Measurements from ENCODE around the gene SLC38A9.

SLC38A9 gene

DNA sequence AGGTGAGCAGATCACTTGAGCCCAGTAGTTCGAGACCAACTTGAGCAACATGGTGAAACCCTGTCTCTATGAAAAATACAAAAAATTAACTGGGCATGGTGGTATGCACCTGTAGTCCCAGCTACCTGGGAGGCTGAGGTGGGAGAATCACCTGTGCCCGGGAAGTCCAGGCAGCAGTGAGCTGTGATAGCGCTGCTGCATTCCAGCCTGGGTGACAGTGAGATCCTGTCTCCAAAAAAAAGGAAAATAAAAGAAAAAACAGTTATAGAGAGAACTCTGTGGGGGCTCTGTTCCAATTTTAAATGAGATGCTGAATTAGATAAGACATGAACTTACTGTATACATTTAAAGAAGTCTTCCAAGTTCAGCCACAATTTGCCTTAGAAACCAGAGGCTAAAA is 44.2 kb downstream of the SLC38A9 start:
- DNase-seq (ENCODE audit: extremely low read depth in 1 of 2, low read depth in 1 of 2): no peak

DNA sequence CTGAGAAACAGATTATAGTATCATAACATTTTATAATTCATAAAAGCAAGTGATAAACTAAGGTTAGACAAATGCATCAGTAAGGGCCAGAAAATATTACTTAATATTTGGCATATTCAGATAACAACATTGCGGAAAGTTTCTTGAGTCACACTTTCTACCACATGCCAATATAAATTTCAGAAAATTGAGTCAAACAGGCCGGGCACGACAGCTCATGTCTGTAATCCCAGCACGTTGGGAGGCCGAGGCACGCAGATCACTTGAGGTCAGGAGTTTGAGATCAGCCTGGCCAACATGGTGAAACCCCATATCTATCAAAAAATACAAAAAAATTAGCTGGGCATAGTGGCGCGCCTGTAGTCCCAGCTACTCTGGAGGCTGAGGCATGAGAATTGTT is 47.1 kb downstream of the SLC38A9 start:
- DNase-seq (ENCODE audit: extremely low read depth in 1 of 2, low read depth in 1 of 2): no peak

DNA sequence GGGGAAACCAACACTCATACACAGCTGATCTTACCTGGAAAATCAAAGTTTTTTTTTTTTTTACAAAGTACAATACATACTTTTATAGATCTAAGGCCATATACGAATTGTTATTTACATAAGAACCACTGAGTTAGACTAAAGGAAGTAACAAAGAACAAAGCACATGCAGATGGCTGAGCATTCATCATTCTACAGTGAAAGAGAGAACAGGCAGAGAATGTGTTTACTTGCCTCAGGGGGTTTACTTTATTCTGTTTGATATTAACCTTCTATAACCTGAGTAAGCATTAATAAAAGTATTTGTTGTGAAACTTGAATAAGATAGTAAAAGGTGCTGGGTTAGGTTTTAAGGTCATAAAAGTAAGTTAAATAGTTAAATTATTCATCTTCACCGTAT is 54.7 kb downstream of the SLC38A9 start:
- no peak for DNase-seq (ENCODE audit: extremely low read depth in 1 of 2, low read depth in 1 of 2)

DNA sequence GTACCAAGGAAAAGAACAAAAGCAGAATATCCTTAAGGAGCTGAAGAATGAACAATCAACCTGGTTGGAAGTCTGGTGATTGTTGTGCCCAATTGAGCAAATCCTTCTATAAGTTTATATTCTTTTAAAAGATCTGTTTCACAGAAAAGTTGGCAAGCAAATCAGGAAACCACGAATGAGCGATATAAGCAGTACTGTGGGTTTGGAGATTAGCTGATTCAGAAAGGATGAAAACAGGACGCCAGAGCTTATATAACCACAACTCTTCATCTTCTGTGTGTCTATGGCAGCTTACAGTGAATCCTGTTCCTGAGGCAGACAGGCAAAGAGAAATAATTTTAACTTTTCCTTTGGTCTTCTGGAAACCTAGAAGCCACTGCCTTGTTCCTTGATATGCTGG is 61.7 kb downstream of the SLC38A9 start:
- no peak for DNase-seq (ENCODE audit: extremely low read depth in 1 of 2, low read depth in 1 of 2)

DNA sequence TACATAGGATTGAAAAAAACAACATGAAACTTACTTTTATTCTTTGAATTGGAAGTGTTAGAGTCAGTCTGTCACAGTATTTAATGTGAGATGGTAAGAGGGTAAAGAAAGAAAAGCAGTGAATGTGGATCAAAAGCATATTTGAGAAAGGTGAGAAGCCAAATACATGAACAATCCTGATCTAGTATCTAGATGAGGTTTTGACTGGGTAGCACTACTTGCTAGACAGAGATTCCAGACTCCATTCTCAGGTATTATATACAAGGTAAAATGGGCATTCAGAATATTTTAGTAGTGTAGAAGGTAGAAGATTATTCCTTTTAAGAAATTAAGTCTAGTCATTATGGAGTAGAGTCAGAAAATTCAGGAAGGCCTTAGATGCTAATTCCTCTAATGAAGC is 62.2 kb downstream of the SLC38A9 start:
- DNase-seq (ENCODE audit: extremely low read depth in 1 of 2, low read depth in 1 of 2): no peak

DNA sequence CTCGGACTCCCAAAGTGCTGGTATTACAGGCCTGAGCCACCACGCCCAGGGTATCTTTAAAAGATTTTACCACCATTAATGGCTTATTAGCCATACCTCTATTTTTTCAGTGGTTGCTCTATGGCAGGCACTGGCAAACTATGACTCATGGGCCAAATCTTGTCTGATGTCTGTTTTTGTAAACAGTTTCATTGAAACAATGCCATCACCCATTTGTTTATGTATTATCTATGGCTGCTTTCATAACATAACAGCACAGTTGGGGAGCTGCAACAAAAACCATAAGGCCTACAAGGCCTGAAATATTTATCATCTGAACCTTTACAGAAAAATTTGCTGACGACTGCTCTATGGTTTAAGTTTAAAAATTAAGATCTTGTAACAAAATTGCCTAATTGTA is 66.8 kb downstream of the SLC38A9 start:
- DNase-seq (ENCODE audit: extremely low read depth in 1 of 2, low read depth in 1 of 2): no peak

DNA sequence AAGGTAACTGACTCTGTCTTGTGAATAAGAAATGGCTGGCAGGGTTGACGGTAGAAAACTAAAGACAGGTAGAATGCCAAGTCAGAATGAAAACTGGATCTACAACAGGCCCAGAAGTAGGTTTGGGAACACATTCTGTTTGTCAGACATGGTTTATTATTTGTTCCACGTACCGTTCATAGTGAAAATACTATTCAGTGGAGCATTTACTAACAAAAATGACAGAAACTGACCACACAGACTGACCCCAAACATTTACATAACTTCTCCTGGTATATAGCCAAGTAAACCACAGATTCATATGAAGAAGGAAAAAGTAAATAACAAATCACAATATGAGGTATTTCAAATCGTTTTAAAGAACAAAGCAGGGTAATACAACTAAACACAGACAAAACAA is 73.7 kb downstream of the SLC38A9 start:
- no peak for DNase-seq (ENCODE audit: extremely low read depth in 1 of 2, low read depth in 1 of 2)

DNA sequence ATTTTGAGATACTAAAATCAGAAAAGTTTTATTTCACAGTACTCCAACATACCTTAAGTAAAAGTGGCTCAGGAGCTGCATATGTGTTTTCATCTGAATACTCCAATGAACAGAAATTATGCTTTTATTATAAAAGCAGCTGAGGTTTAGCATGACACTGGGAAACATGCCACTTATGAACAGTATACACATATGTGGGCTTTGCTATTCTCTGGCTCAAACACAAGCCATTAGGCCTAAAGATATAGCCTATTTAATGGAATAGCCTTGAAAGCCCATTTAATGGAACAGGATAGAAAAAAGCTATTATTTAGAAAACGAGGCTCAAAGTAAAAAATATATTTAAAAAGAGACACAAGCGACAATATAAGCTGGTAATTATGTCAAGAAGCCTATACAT is 74.1 kb downstream of the SLC38A9 start:
- no peak for DNase-seq (ENCODE audit: extremely low read depth in 1 of 2, low read depth in 1 of 2)

DNA sequence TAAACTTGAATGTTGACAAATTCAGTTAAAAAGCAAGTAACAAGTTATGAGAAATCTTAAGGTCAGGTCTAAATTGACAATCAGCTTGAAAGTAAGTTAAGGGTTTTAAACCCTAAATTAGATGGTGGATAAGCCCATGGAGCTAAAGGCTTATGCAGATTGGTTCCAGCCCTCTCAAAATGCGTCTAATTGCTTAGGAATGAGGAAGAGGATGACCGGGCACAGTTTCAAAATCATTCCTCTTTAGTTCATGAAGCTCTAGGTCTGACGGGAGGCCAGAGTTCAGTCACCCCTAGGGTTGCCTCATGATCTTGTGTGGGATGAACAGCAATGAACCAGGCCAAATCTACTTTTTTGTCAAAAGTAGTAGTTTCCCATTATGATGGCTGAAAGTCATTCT is 75.4 kb downstream of the SLC38A9 start:
- DNase-seq (ENCODE audit: extremely low read depth in 1 of 2, low read depth in 1 of 2): no peak

DNA sequence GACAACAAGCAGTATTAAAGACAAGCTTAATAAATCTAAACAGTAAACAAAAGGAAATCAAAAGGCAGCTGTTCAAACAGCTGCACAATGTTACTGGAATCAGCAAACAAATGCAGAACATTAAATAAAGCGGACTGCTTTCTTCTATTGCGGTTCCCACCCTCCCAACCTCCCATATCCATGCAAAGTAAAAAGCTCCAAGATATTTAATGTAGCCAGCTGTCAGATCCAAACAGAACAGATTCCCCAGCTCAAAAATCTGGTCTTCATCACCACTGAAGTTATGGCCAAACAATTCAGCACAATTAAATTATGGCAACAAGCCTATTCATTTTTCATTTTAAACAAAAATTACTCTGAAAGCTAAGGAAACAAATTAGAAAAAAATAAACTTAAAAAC is 75.9 kb downstream of the SLC38A9 start:
- no peak for DNase-seq (ENCODE audit: extremely low read depth in 1 of 2, low read depth in 1 of 2)

DNA sequence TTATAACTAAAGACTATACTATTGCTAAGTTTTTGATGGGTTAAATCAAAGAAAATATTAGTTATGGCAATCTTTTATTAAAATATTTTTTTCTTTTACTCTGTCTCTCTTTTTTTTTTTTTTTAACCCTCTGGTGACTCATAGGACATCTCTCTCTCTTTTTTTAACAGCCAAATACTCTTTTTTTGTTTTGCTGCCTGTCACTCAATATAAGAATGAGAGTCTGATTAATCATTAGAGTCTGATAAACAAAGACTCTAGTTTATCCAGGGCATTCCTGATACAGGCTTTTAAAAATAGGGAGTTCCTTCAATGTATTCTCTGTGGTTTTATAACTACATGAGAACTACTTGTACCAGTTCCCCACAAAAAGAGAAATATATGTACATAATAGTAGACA is 77.3 kb downstream of the SLC38A9 start:
- DNase-seq (ENCODE audit: extremely low read depth in 1 of 2, low read depth in 1 of 2): no peak

DNA sequence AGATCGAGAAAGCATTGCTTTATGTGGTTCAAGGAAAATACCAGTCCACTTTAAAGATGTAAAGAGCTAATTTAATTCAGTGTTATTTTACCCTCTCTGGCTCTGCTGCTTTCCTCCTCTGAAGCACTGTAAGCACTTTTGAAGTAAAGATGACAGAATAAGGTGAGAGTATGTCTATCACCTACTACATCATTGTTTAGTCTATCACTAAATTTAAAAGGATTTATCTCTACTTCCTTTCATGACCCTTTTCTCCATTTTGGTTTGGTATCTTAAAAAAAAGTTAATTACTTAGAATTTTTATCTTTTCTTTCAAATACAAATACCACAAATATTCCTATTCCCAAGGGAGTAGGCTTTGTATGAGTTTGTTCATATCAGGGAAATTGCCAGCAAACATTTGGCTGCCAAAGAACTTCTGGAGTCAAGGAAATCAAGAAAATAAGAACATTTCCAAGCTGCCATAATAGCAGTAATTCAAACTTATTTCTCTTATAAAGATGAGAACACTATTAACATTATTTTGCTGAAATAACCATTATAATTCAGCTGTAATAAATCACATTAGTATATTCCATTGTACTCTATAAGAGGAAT is 77.8 kb downstream of the SLC38A9 start:
- no peak for DNase-seq (ENCODE audit: extremely low read depth in 1 of 2, low read depth in 1 of 2)

DNA sequence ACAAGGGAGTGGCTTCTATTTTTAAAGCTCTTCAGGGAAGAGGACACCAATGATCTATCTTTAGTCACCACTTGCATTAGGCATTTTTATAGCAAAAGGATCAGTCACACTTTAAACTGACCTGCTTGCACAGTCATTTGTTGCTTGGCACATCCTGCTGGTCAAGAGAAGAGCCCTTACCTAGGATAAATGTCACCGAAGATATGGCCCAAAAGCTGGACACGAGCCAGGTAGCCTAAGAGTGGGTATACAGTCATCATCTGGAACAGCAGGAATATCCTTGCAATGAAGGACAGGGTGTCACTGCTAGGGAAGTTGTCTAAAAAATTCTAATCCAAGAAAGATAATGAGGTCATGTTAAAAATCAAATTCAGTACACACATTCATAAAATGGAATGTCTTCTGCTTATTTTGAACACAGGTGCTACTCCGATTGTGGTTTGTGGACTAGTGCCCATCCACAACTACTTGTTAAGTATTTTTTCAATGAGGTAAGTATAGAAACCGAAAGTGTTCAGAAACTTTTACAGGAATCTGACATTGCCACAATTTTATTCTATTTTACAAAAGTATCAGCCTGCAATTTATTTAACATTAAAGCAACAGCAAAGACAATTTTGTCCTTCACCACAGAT is 78.4 kb downstream of the SLC38A9 start:
- DNase-seq (ENCODE audit: extremely low read depth in 1 of 2, low read depth in 1 of 2): no peak

DNA sequence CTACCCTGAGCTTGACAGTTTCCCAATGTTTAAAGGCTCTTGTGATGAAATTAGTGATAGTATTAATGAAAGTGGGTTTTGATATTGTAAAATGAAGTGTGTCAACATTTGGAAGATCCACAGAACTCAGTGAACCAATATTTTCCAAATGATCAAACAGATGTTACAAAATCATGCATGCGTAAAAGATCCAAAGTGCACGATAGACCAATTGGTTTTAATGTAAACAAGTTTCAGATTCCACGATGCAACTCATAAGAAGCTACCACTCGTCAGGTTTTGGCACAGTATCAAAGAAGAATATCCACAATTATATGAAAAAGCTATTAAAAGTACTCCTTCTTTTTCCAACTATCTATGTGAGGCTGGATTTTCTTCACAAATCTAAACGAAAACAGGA is 82.3 kb downstream of the SLC38A9 start:
- DNase-seq (ENCODE audit: extremely low read depth in 1 of 2, low read depth in 1 of 2): no peak

DNA sequence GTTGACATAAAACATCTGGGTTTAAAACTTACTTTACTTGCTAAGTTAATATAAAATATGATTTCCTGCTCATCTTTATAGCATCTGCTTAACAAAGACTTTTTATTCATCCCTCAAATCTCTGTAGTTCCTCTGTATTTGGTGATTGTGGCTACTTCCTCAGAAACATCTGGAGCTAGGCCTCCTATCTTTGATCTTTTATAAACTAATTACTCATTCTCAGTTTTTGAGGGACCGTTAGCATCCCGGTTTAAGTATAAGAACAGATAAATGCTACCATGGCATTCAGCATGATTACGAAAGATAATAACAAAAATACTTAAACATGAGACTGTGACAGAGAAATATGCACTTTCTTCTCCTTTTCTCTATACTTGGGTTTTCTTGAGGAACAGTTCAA is 85.3 kb downstream of the SLC38A9 start:
- no peak for DNase-seq (ENCODE audit: extremely low read depth in 1 of 2, low read depth in 1 of 2)

DNA sequence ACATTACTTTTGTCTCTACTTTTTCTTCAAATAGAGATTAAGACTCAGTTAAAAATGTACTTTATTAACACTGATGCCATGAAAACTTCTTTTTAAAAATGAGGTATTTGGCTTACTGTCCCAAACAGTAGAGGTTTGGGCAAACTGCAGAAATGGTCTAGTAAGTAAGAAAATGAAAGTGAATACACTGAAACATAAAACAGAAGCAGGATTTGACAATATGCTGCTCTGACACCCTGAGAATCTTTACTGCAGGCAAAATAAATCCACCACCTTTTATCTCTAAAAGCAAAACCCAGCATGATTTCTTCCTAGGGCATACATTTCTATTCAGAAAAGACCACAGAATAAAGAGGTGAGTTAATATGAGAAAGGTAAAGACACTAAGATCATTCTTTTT is 86.2 kb downstream of the SLC38A9 start:
- no peak for DNase-seq (ENCODE audit: extremely low read depth in 1 of 2, low read depth in 1 of 2)

DNA sequence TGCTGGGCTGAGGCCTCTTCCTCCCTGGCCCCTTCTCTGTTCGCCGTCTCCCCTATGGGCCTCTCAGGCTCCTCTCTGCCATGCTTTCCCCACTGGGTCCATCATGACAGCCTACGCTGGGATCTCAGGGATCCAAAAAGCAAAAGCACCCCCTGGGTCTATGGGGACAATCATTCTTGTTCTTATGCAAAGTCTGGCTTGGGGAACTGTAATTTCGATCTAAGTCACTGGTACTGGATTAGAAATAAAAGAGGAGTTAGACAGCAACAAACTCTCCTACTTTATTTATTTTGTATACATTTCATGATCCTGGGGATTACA is 86.6 kb downstream of the SLC38A9 start:
- no peak for DNase-seq (ENCODE audit: extremely low read depth in 1 of 2, low read depth in 1 of 2)

DNA sequence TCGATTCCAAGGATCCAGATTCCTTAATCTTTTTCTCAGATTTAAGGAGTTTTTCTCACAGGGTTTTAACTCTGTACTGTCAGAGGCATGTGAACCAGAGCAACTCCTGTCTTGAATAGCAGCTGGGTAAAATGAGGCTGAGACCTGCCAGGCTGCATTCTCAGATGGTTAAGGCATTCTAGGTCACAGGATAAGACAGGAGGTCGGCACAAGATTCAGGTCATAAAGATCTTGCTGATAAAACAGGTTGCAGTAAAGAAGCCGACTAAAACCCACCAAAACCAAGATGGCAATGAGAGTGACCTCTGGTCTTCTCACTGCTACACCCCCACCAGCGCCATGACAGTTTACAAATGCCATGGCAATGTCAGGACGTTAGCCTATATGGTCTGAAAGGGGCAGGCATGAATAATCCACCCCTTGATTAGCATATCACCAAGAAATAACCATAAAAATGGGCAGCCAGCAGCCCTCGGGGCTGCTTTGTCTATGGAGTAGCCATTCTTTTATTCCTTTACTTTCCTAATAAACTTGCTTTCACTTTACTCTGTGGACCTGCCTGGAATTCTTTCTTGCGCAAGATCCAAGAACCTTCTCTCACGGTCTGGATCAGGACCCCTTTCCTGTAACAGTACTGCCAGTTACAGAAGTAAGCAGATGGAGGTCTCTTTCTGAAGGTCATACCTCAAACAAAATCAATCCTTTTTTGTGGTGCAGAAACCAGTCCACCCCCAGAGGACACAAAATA is 87.1 kb downstream of the SLC38A9 start:
- DNase-seq (ENCODE audit: extremely low read depth in 1 of 2, low read depth in 1 of 2): no peak

DNA sequence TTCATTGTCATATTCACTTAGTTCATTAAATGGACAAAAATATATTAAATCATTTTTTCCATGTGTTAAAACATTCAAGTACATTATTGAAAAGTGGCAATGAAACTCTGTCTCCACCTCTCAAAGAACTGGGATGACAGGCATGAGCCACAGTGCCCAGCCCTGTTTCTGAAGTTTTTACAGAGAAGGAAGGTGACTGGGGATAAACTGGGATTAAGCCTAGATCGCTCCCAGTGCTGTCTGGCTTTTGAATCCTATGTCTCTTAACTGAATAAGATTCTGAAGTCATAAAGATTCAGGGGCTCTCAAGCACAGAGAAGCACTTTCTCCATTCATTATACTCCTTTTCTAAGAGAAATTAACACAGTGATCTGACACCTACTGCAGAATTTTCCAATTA is 88.3 kb downstream of the SLC38A9 start:
- no peak for DNase-seq (ENCODE audit: extremely low read depth in 1 of 2, low read depth in 1 of 2)

DNA sequence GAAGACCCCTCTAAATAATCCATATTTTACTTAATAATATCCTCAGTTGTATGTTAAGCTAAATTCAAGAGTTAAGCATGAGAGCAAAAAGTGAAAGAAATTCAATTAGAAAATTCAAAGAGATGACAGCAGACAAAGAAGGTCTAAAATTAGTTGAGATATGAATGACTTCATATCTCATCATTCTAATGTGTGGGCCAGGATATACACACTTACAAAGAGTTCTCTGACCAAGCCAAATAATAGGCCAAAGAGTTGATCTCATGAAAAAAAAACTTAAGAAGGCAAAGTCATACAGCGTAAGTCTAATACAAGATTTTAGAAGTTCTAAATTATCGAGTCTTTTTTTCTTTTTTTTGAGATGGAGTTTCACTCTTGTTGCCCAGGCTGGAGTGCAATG is 89.7 kb downstream of the SLC38A9 start:
- DNase-seq (ENCODE audit: extremely low read depth in 1 of 2, low read depth in 1 of 2): no peak

DNA sequence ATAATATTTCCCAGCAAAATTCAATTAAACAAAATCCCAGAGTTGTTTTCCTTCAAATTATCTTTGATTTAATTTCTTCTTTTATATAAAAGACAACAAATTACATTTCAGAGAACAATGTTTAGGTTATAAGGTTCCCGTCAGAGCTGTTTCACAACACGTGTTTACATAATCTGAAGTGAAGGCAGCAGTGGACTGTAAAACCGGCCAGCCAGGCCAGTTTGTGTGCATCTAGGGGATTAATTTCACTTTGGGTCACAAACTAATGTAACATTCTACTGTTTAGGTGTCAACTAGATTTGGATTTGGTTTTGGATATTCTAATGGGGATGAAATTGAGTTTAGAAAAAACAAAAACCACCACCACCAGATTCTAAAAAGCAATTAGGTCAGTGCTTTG is 90.9 kb downstream of the SLC38A9 start:
- DNase-seq (ENCODE audit: extremely low read depth in 1 of 2, low read depth in 1 of 2): no peak

DNA sequence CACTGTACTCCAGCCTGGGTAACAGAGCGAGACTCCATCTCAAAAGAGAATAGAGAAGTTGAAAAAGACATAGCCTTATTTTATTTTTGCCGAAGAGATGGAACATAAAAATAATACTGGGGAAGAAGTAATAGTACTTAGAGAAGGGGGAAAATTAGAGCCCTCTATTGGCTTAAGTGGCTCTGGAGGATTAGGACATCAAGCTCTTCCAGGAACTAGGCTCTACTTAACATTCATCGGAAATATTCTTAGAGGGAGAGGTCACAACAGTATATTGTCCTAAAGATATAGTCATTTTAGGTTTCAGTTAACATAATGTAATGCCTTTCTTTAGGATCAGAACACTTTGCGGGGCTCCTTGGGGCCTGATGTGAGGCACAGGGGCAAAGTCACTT is 91.4 kb downstream of the SLC38A9 start:
- no peak for DNase-seq (ENCODE audit: extremely low read depth in 1 of 2, low read depth in 1 of 2)

Data from activated CD8-positive, alpha-beta memory T cell treated with anti-CD3 and anti-CD28 coated beads for 1 hour (primary cell).